Stromal cell of bone marrow (primary cell): ENCODE data around the gene CMTR1.
"Not testable (repeated sequence)": the region's sequence is repeated elsewhere in the genome, so short reads cannot be mapped to it uniquely, and the experiment has no call there.

Experiments used
- DNase-seq: peaks from one replicate; pipeline ENCODE4 v3.0.0-alpha.2; 2012; ENCODE audit warnings: low read depth

CMTR1 gene

GRCh38 chr6:37432916-37433656 is at the start of gene CMTR1:
CMTR1 (plus strand) TSS chr6:37433221; CDS start chr6:37435630, 2,409 bp downstream.
- peak; percentile 76 for DNase-seq

GRCh38 chr6:37388578-37388977 is 44.4 kb upstream of the CMTR1 start:
- DNase-seq, result no peak

DNA sequence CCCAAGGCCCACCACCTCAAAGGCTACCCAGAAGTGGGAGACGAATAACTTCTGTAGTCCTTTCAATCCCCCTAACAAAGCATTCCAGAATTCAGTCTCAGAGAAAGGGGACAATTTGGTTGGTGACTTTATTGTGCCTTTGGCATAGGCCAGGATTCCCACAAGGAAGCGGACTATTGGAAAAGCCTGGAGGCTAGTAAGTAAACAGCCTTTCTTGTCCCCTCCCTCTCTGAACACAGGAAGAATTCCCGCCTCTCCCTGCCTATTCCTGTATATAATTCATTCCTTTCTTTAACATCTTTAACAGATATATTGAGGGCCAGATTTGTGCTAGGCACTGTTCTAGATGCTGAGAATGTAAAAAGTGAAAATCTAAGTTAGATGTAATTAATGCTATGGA is 43.2 kb upstream of the CMTR1 start:
- no peak for DNase-seq

DNA sequence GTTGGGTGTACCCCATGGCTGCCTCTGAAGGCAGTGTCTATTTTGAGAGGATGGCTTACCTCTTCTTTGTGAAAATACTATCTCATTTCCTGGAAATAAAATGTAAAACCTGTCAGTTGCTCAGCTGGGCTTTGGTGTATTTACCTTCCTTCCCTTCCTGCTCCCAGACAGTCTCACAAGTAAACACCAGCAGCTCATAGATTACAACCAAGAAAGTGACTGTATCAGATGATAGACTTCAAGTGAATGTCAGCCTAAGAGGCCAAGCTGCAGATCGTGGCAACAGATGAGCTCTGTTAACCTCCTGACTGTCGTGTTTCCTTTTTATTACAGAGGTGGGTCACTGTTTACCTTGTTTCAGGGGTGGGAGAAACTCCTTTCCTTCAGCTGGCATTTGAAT is 41.9 kb upstream of the CMTR1 start:
- no peak for DNase-seq

GRCh38 chr6:37392821-37393220 is 40.2 kb upstream of the CMTR1 start:
- no peak for DNase-seq

DNA sequence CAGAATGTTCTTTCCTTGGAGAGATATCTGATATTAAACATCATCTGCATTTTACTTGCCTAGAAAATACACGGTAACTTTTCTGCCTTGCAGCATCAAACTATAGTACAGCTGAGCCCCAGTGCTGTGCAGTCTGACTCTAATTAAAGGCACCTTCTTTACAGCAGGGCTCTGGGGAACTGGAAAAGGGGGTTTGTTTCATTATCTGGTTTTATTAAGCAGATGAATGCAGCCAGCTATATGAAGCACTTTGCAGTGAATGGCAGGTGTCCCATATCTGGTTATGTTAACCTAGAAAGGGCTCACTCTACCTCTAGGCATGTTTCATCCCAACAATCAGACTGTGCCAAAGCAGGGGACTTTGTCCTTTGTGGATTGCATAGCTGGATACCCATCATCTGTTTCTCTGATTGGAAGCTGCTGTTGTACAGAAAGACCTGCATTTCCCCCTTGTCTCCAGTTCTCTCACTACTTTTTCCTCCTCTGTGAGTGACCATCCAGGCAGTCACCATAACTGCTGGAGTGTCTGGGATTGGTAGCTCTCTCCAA is 39.6 kb upstream of the CMTR1 start:
- no peak for DNase-seq

DNA sequence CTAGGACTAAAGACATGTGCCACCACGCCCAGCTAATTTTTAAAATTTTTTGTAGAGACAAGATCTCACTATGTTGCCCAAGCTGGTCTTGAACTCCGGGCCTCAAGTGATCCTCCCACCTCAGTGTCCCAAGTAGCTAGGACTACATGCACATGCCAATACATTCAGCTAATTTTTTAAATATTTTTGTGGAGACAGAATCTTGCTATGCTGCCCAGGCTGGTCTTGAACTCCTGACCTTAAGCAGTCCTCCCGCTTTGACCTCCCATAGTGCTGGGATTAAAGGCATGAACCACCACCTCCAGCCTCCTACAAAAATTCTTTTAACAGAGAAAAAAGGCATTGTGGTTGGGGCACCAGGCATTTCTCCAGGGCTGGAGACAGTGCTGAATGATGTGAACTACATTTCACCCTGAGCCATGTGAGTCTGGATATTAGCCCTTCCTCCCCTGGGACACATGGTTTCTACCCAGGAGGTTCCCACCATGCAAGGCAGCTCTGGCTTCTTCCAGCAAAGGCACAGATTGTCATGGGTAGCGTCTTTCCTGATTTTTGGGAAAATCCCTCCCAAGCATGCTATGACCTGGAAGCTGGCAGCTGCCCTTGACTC is 36.3 kb upstream of the CMTR1 start:
- DNase-seq, result peak; percentile 71

DNA sequence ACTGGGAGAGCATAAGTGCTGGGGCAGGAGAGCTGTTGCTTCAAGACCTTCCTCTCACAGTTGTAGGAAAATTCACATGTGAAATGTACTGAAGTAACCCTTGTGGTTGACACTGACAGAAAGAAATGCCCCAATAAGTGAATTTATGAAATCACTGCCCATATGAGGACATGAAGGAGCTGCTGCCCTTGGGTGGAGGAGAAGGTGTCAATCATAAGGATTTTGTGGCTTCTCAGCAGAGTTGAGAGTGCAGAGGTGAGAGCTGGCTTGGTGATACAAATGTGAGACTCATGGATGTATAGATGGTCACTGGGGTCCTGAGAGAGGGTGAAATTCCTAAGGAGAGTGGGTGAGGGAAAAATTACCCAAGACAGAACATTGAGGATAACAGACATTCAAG is 33.9 kb upstream of the CMTR1 start:
- no peak for DNase-seq

GRCh38 chr6:37399795-37400490 is 33.1 kb upstream of the CMTR1 start:
- no peak for DNase-seq

- not testable (repeated sequence) for DNase-seq
Observed at GRCh38 chr6:37401658-37402057, 31.4 kb upstream of the CMTR1 start.

DNA sequence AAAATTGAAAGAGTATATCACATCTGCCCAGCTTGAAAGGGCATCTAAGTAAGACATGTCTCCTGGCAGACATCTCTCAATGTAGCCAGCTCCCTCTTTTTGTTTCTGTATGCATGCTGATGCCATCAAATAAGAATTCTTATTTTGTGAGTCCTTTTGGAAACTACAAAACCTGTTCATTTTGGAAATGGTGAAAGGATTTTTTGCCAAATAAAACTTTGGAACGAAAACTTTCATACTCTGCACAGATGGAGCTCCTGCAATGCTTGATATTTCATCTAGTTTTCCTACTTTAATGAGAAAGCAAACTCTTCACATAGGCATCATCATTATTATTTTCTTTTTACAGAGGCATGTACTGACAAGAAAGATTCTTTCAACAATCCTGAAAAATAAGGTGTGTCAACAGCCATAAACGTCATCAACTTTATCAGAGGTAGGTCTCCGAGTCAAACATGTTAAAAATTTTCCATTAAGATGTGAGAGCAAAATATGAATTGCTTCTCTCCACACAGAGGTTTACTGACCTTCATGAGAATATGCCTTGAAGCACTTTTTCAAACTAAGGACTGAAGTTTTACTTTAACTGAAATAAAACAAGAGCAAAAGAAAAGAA is 26.2 kb upstream of the CMTR1 start:
- DNase-seq, result no peak

DNA sequence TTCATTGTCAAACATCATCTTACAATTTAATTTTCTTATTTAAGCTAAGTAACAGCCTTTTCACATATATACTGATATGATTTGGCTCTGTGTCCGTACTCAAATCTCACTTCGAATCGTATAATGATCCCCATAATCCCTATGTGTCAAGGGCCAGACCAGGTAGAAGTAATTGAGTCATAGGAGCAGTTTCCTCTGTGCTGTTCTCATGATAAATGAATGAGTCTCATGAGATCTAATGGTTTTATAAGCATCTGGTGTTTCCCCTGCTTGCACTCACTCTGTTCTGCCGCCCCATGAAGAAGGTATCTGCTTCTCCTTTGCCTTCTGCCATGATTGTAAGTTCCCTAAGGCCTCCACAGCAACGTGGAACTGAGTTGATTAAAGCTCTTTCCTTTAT is 25.1 kb upstream of the CMTR1 start:
- no peak for DNase-seq

GRCh38 chr6:37409501-37409900 is 23.5 kb upstream of the CMTR1 start:
- no peak for DNase-seq

DNA sequence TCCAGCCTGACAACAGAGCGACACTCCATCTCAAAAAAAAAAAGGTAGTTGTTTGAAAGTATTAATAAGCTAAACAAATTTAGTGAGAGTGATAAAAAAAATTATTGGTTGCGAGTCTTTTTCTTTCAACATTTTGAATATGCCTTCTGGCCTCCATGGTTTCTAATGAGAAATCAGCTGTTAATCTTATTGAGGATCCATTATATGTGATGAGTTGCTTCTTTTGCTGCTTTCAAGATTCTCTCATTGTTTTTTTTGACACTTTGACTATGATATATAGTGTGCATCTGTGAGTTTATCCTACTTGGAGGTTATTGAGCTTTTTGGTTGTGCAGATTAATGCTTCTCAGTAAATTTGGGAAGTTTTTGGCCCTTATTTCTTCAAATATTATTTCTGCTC is 15.6 kb upstream of the CMTR1 start:
- no peak for DNase-seq

- DNase-seq, result no peak
Observed at GRCh38 chr6:37418722-37419121, 14.3 kb upstream of the CMTR1 start.

- DNase-seq, result no peak
Observed at GRCh38 chr6:37426058-37426944, 6.7 kb upstream of the CMTR1 start.

- no peak for DNase-seq
Observed at GRCh38 chr6:37426945-37427510, 6.0 kb upstream of the CMTR1 start.

- no peak for DNase-seq
Observed at GRCh38 chr6:37429352-37429750, 3.7 kb upstream of the CMTR1 start.

GRCh38 chr6:37432590-37432915 is 468 bp upstream of the CMTR1 start:
- no peak for DNase-seq

DNA sequence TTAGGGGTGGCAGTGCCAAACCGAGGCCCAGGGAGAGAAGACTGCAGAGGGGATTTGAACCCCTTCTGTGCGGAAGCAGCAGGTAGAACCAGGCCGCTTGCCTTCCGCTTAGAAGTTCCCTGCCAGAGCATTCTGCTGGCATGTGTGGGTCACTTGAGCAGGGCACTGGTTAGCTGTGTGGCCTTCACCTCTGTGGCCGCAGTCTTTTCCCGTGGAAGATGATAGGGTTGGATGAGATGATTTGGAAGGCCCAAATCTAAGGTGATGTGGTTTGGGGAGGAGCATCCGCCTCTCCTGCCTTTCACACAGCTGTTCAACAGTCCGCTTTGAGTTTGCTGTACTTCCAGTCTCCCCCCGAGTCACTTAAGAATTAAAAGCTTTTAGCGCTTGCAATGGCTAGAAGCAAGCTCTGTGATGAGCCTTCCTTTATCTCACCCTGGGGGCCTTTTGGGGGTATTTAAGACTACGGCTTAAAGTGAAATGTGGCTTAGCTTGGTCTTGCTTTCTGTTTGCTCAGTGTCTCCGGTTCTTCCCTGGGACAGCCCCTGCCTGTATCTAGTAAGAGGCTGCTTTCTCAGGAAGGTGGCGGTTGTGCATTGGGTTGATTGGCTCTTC is 743 bp downstream of the CMTR1 start:
- no peak for DNase-seq

GRCh38 chr6:37435373-37435772 is 2.4 kb downstream of the CMTR1 start:
- DNase-seq, result peak; percentile 12
